Hematopoietic multipotent progenitor cell treated with erythropoietin and hydrocortisone succinate and interleukin-3 and kit ligand, for 4 days (in vitro differentiated cells): ENCODE results near the gene TEX264.

Source experiments
- DNase-seq: peaks from one replicate; pipeline ENCODE4 v3.0.0-alpha.2; 2015

TEX264 gene

GRCh38 chr3:51675201-51675611 lies 4.2 kb downstream of the TEX264 start:
- DNase-seq = no peak

DNA sequence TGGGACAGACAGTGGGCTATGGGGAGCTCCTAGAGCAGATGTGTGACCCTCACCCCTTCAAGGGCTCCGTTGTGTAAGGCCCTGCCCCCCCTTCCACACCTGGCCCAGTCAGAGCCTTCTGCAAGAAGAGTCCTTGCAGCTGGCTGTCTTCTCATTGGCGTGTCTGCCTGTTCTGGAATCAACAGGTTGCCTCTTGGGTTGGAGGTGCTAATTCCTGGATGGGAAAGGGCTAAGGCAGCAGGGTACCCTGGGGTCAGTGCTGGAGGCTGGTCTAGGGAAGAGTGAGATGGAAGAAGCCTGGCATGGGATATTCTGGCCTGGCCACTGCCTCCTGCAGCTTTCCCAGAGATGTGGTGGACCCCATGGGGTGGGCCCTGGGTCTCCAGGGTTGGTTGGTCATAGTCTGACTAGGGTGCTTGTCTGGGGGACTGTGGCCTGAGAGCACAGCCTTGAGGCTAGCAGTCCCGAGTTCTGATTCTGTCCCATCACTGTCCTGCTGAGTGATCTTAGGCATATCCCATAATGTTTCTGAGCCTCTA lies 5.1 kb downstream of the TEX264 start:
- DNase-seq = no peak

- DNase-seq = no peak
These were observed 6.3 kb downstream of the TEX264 start for GRCh38 chr3:51677358-51677757.

DNA sequence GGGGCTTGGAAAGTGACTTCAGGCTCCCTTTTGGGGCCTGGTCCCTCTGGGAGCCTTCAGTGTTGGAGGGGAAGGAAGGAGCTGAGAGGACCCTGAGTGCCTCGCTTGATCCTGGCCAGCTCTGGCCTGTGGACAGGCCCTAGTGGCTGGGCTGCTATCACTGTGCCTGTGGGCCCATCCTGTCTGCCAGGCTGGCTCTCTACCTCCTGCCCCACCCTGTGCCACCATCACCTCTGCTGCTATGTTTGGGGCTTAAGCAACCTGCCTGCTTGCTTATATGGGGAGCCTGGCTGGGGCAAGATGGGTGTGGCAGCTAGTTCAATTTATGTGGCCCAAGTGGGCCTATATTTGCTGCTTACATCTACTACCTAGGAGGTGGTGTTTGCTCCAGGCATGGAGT lies 7.1 kb downstream of the TEX264 start:
- DNase-seq = no peak

DNA sequence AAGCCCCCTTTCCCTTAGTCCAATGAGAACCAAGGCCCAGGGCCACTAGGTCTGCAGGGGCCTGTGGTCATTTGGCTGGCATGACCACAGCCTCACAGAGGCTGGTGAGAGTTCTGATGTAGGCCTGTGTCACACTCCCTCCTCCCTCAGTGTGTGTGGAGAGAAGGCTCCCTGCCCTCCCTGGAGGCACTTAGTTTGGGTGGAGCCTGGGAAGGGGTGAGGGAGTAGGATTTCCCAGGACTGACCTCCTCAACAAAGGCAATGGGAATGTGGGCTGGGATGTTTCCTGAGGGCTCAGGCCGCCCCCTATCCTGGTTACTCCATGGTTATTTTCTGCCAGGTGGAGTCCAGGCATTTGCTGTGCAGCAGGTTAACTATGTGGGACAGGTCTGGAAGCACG lies 7.6 kb downstream of the TEX264 start:
- no peak for DNase-seq

GRCh38 chr3:51679318-51679717 lies 8.3 kb downstream of the TEX264 start:
- DNase-seq = no peak

GRCh38 chr3:51679777-51680176 lies 8.7 kb downstream of the TEX264 start:
- no peak for DNase-seq

DNA sequence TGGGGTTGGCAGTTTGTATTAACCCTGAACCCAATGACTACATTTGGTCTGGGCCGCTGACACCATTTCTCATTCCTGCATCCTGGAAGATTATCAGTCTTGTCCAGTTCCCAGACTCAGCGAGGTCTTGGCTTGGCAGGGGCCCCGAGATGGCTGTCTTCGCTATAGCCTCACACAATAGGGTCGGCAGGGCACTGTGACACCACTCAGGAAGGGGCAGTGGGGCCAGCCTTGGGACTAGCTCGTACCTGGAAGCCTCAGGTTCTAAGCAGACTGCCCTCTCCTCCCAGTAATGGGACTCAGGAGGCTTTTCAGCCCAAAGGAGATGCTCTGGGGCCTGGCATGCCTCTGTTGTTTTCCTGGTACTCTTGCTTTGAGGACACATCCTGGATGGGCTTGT lies 9.1 kb downstream of the TEX264 start:
- no peak for DNase-seq

DNA sequence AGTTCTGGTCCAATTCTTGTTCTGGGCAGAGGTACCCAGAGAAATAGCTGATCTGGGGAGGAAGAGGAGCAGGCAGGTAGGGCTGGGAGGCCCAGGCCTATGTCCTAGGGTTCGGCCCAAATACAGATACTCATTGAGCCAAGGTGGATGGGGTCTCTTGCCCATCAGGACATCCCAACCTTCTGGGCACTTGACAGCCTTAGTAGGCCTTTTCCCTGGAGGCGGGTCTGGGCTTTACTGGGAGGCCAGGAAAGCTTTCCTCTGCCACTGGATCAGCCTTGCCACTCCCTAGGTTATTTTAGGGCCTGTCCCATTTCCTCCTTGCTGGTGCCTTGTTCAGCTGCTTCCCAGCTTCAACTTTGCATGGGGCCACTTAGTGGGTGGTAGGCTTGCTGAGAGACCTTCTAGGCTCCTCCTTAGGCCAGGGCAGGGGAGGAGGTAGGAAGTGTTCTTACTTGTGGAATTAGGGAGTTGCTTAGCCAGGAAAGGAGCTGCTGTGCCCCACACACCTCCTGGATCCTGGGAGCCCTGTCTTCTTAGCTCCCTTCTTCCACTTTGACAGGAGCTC lies 9.7 kb downstream of the TEX264 start:
- no peak for DNase-seq

- peak; percentile 79 for DNase-seq
These were observed 10.4 kb downstream of the TEX264 start for GRCh38 chr3:51681453-51681852.

- DNase-seq = peak; percentile 97
These were observed 11.0 kb downstream of the TEX264 start for GRCh38 chr3:51682079-51682478.

DNA sequence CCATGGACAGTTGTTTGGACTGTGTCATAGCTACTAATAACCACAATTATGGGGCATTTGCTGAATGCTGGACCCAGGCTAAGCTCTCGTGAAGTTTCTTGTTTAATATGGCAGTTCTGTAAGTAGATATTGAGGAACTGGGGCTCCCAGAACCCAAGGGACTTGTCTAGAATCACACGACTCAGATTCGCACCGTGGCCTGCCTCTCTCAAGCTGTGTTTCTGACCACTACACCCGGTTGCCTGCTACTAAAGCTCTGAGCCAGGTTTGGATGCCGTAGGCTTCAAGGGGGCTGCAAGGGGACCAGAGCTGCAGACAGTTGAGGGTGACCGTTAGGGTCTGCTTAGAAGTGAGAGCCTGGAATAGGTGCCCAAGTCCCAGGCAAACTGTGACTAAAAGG lies 11.5 kb downstream of the TEX264 start:
- no peak for DNase-seq

GRCh38 chr3:51683566-51683965 lies 12.5 kb downstream of the TEX264 start:
- no peak for DNase-seq

DNA sequence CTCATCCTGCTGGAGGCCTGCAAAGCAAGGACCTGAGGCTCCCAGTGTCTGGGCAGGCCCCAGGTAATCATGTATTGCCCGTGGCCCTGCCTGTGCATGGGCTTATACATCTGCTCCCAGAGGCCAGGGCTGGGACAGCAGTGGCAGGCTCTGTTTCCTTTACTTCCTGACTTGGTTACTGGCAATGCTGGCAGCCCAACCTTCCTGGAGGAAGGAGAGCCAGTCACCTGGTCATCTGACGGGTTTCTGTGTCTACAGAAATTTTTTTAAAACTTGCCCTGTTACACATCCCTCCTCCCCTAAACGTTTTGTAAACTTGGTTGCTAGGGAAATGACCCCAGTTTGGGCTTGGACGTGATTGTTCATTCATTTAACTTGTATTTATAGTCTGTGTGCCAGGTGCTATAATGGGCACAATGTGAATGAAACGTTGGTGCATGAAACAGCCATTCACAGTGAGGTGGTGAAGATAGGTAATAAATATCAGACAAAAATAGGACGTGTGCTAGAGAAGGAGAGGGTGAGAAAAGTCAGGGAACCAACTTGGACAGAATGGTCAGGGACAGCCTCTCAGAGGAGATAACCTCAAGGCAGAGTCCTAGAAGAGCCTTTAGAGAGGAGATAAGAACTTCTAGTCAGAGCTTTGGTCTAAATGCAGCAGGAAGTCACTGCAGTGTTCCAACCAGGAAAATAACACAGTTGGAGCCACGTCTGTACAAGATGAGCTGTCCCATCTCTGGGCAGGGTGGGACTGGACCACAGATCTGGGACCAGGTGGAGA lies 14.1 kb downstream of the TEX264 start:
- DNase-seq = peak; percentile 71

- DNase-seq = no peak
These were observed 15.0 kb downstream of the TEX264 start for GRCh38 chr3:51686056-51686455.

DNA sequence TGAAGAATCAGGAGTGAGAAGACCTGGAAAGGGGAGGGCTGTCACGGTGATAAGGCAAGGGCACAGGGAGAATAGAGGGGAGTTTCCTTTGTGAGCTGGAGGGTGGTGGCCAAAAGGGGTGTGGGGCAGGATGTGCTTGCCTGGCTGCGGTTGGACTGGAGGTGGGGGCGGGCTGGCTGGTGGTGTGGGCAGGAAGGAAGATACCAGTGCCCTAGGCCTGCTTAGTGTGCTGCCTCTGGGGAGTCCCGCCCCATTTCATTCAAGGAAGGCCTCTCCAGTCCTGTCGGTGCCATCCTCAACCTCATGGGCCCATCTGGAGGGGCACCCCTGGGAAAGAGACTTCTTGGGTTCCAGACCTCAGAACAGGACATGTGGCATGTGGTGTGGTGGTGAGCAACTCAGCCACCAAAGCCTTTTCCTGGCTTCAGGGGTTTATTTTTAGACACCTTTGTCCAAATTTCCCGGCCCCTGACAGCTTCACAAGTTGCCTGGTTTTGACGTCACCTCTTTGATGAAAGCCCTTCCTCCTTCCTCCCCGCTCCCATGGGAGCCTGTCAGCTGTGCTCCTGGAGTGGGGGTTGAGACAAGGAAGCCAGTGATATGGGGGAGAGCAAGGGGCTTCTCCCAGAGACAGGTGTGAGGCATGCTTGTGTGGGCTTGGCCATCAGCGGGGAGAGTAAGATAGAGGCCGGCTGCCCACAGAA lies 15.6 kb downstream of the TEX264 start:
- peak; percentile 98 for DNase-seq

DNA sequence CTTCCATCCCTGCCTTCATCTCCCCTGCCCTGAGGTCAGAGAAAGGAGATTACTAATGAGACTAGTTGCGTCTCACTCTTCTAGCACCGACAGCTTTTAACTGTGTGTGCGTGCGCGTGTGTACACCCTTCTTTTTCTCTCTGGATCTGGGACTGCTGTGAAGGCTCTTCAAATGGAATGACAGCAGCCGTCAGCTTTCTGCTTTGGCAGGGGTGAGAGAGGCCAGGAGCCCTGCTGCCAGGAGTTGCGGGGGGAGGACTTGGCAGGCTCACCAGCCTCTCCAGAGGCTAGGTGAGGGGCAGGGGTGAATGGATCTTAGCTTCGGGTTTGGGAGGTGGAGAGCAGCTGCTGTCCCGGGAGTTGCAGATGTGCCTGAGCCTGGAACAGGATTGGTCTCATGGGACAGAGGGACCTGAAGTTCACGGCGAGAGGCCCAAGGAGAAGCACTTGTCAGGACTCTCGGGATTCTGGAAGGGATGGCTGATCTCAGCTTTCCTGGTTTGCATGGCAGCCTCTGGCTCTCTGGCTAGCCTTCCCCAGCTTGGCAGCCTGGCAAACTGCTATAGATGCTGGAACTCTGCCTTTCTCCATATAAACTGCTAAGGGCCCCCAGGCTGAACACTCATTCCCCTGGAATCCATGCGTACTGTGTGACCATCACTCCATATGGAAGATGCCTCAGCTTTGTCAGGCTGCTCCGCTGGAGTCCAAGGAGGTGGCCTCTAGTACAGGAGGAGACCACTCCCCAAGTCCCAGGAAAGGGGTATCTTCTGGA lies 16.6 kb downstream of the TEX264 start:
- no peak for DNase-seq

- DNase-seq = no peak
These were observed 17.2 kb downstream of the TEX264 start for GRCh38 chr3:51688206-51688600.

DNA sequence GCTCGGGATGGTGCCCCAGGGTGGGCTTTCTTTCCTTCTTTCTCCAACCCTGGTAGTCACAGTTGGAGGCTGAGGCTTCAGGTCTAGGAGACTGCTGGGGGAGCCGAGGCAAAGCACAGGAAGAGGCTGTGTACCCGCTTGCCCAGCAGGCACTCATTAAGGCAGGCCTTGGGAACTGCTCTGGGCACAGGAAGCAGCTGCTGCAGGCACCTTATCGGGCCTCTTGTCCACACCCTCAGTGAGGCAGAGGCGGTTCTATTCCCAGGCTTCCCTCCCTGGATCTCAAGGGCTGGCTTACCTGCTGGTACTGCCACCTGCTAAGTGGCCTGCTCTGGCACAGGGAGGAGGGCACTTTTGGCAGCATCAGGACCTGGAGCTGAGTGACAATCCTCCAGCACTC lies 20.0 kb downstream of the TEX264 start:
- peak; percentile 38 for DNase-seq

DNA sequence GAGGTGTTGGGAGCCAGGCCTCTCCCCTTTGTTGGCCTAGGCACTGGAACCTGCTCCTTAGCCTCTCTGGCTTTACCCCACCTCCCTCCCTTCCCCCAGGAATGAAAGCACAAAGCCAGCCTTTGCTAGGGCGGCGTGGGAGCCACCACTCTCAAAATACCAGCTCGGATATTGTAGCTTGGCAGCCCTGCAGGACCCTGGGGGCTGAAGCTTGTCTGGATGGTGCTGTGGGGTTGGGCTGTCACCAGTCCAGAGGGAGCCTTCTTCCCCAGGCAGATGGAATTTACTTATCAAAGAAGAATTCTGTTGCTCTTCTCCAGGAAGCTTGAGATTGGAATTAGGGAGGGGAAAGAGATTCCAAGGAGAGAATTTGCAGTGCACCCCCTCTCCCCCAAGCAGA lies 20.9 kb downstream of the TEX264 start:
- no peak for DNase-seq

- DNase-seq = no peak
These were observed 21.9 kb downstream of the TEX264 start for GRCh38 chr3:51692980-51693395.

GRCh38 chr3:51696954-51697353 lies 25.9 kb downstream of the TEX264 start:
- DNase-seq = no peak

- no peak for DNase-seq
These were observed 27.2 kb downstream of the TEX264 start for GRCh38 chr3:51698209-51698608.
